ENCODE results near the gene ZNF500. TPM values are rescaled to one million over a fixed set of nuclear protein-coding genes. Genes with fewer than 3 reads are reported as not detected.
A peak's percentile ranks its signal among the peaks of the same experiment; 100 is the strongest.

The ZNF500 gene
- total and polyA plus RNA-seq, 8 donors = 5.5 to 14.1 (median 7.2) TPM

DNA sequence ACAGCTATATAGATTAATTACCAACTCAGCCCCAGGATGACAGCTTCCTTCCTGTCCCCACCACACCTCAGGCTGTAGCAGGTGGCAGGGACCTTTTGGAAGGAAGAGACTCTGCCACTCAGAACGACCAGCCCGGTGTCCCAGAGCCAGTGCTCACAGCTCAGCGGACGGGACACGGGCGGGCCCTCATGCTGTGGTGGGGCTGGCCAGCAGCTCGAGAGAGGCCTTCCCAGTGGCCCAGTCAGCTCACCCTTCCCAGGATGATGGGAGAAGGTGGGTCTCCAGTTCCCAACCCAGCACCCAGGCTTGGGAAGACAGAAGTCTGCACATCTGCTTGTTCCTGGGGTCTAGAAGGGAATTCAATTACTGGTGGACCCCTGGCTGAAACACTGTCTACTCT, 63.1 kb downstream of the ZNF500 start:
- Histone ChIP-seq H3K4me1 (no peaks in the 10 kb centered on the region), H3K4me3 (no peak overlapping the region), H3K36me3 (peaks cover under 1 to 47% (median 13%) of the 10 kb centered on the region in 3 donors), H3K27ac (no peak overlapping the region), H3K27me3 (no peaks in the 10 kb centered on the region), H3K9me3 (no peaks in the 10 kb centered on the region)
- DNase-seq = peak in 1 of 6 donors; percentile 45
- intact Hi-C loops (cut with DNase I) = no loop called here
- WGBS, 2 donors = 88 to 91% methylated on average over 7 of the region's 7 CpGs
- TF ChIP-seq, protein P1, sequence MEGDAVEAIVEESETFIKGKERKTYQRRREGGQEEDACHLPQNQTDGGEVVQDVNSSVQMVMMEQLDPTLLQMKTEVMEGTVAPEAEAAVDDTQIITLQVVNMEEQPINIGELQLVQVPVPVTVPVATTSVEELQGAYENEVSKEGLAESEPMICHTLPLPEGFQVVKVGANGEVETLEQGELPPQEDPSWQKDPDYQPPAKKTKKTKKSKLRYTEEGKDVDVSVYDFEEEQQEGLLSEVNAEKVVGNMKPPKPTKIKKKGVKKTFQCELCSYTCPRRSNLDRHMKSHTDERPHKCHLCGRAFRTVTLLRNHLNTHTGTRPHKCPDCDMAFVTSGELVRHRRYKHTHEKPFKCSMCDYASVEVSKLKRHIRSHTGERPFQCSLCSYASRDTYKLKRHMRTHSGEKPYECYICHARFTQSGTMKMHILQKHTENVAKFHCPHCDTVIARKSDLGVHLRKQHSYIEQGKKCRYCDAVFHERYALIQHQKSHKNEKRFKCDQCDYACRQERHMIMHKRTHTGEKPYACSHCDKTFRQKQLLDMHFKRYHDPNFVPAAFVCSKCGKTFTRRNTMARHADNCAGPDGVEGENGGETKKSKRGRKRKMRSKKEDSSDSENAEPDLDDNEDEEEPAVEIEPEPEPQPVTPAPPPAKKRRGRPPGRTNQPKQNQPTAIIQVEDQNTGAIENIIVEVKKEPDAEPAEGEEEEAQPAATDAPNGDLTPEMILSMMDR (IDR thresholded peaks at IDR 0.05) = no peak
- ATAC-seq = no peak
- FAIRE-seq = no peak

DNA sequence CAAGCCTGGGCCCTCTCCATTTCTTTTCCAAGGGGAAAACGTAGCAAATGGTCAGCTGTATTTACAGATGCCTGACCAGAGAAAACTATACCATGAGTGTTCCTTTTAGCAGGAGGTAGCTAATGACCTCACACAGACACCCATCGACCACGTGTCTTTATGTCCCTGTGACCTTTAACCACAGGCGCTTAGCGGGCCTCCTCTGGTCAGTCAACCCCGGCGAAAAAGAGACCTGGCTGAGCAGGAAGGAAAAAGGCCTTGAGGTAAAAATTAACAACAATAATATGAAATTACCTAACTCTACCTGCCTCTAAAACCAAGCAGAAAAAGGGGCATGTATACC, 64.5 kb downstream of the ZNF500 start:
- peaks cover 3 to 55% (median 10%) of the 10 kb centered on the region in 3 donors for H3K36me3 ChIP-seq
- H3K4me3 ChIP-seq = no peak overlapping the region
- intact Hi-C loops (cut with DNase I) = no loop called here
- ATAC-seq (peak in 1 of 4 donors; percentile 11), DNase-seq (no peak), FAIRE-seq (no peak)
- 55 to 60% methylated on average over 7 of the region's 7 CpGs for WGBS, 2 donors
- no peak overlapping the region for H3K27ac ChIP-seq
- H3K9me3 ChIP-seq = no peaks in the 10 kb centered on the region
- no peaks in the 10 kb centered on the region for H3K27me3 ChIP-seq
- H3K4me1 ChIP-seq = no peaks in the 10 kb centered on the region
- TF ChIP-seq, protein P1 (IDR thresholded peaks at IDR 0.05) = no peak

DNA sequence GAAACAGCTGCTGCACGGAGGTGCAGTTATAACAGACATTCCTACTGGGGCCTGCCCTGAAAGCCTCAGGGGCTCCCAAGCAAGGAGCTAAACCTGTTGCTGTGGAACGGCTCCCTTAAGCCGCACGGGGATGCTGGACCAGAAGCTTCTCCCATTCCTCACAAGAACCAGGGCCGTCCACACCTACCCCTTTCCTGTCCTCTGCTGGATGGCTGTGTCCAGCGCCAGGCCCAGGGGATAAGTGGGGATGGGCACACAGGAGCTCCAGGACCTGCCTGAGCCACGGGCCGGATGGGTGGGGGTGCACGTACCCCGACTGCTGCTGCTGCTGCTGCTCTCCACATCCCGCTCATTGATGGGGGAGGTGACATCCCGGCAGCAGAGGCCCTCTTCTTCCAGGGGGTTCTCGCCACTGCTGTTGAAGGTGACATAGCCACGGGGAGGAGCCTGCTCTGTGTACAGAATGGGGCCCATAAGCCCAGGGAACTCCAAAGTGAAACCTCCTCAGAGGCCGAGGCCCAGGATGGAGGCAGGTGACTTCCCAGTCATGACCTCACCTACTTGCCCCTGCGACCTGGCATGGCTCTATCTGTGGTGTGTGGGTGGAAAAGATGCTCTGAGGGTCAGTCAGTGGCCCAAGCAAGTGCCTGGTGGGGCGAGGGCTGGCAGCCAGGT, 65.0 kb downstream of the ZNF500 start:
- intact Hi-C loops (cut with DNase I) = no loop called here
- Histone ChIP-seq H3K9me3 (no peaks in the 10 kb centered on the region), H3K4me1 (no peaks in the 10 kb centered on the region), H3K27me3 (no peaks in the 10 kb centered on the region), H3K36me3 (peaks cover 3 to 55% (median 9%) of the 10 kb centered on the region in 3 donors), H3K27ac (no peak overlapping the region), H3K4me3 (no peak overlapping the region)
- DNase-seq (peak in 1 of 6 donors; percentile 64), ATAC-seq (no peak), FAIRE-seq (no peak)
- WGBS, 2 donors = 91 to 93% methylated on average over 17 of the region's 17 CpGs
- TF ChIP-seq, protein P1 (IDR thresholded peaks at IDR 0.05) = no peak

DNA sequence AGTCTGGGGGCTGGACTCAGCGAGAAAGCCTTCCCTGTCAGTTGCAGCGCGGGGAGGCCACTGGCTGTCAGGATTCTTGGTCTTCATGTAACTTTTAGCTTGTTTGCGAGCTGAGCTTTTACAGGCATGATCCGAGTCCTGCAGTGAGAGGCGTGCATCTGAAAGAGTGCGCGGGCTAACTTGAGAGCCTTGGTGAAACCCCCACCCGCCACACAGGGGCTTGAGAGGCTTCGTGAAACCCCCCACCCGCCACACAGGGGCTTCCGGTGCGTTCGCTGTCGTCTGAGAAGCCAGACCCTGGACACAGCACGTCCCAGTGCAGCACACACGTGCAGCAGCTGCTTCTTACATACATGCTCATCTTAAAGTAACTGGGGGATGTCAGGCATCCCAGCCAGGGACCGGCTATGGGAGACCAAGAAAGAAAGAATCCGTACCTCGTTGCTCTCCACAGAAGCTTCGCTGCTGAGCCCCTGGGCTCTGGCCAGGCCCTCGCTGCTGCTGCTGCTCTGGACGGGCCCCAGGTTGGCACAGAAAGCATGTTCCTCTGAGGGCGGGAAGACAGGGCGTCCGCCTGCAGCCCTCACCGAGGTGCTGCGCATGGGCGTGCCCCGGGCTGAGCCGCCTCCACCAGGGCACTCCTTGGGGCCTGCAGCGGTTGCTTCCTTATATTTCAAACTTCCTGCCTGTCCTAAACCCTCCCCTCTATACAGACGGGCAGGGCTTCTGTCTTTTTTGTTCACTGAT, 65.8 kb downstream of the ZNF500 start:
- no peak overlapping the region for H3K27ac ChIP-seq
- DNase-seq (peak in 1 of 6 donors; percentile 62), FAIRE-seq (no peak), ATAC-seq (no peak)
- H3K4me1 ChIP-seq = no peaks in the 10 kb centered on the region
- no peaks in the 10 kb centered on the region for H3K27me3 ChIP-seq
- H3K4me3 ChIP-seq = no peak overlapping the region
- intact Hi-C loops (cut with DNase I) = no loop called here
- 91 to 93% methylated on average over 33 of the region's 33 CpGs for WGBS, 2 donors
- H3K36me3 ChIP-seq = peaks cover 3 to 62% (median 9%) of the 10 kb centered on the region in 3 donors
- TF ChIP-seq, protein P1 (IDR thresholded peaks at IDR 0.05) = no peak
- H3K9me3 ChIP-seq = no peaks in the 10 kb centered on the region
